K562 (cell line): Measurements from ENCODE around the gene EBF4.

Source experiments
- ADNP ChIP-seq: fragments of 200-800 bp; sonication (Bioruptor generic); IDR thresholded peaks from 2 replicates; pipeline ENCODE4 v1.6.1; 2016; ENCODE audit warnings: missing genetic modification characterization, missing compliant biosample characterization
- ATF6 ChIP-seq: sonication (generic); formaldehyde crosslinking; IDR thresholded peaks from 2 replicates; pipeline ENCODE4 v1.4.0; 2020; ENCODE audit warnings: mild to moderate bottlenecking, missing genetic modification reagents
- CHCHD3 ChIP-seq: fragments of 250-450 bp; sonication (Bioruptor Pico); IDR thresholded peaks from 2 replicates; pipeline ENCODE4 v2.1.2; 2022; ENCODE audit warnings: mild to moderate bottlenecking
- FOXA1 ChIP-seq: fragments of 450-650 bp; IDR thresholded peaks from 2 replicates; pipeline ENCODE4 v1.6.1; 2016; ENCODE audit warnings: mild to moderate bottlenecking, borderline replicate concordance
- GATA2 ChIP-seq: sonication (generic); formaldehyde crosslinking; IDR thresholded peaks from 2 replicates; pipeline ENCODE4 v1.4.0; 2020; ENCODE audit warnings: mild to moderate bottlenecking, missing genetic modification reagents
- TEAD4 ChIP-seq, 2 experiments: sonication (generic) in 1 of 2; formaldehyde crosslinking in 1 of 2; IDR thresholded peaks; 2 replicates each; pipeline versions ENCODE4 v1.6.1 to v1.8.0; 2012 to 2022; ENCODE audit warnings: borderline replicate concordance in 1 of 2, inconsistent platforms in 1 of 2, low read length in 1 of 2, mild to moderate bottlenecking in 1 of 2, missing genetic modification reagents in 1 of 2

- no peak for TF ChIP-seq TEAD4 (IDR thresholded peaks at IDR 0.05; ENCODE audit: low read length)
- TF ChIP-seq TEAD4 (CRISPR knock-in tag; IDR thresholded peaks at IDR 0.05; ENCODE audit: borderline replicate concordance) = no peak
- TF ChIP-seq GATA2 = no peak
- no peak for TF ChIP-seq FOXA1
- TF ChIP-seq ADNP (tag) = no peak
- TF ChIP-seq CHCHD3 = no peak
- TF ChIP-seq ATF6 (CRISPR knock-in tag) = no peak
Measured at GRCh38 chr20:2708073-2708415, 15.5 kb downstream of the EBF4 start.
